ENCODE measurements around the gene LTV1. TPM values are rescaled to one million over a fixed set of nuclear protein-coding genes. Genes with fewer than 3 reads are reported as not detected.
"Not testable (repeated sequence)": the region's sequence is repeated elsewhere in the genome, so short reads cannot be mapped to it uniquely, and the experiment has no call there.

LTV1 gene
- total and polyA plus RNA-seq, 4 donors = 16.5 to 20.3 (median 18.4) TPM

GRCh38 chr6:143856762-143857161, 13.6 kb downstream of the LTV1 start:
- H3K4me3 ChIP-seq (ENCODE audit: low read length in 2 of 2); H3K27me3 ChIP-seq (ENCODE audit: control insufficient read depth in 1 of 2, insufficient read depth in 2 of 2, low read length in 1 of 2); ATAC-seq (ENCODE audit: low FRiP score); DNase-seq; H3K36me3 ChIP-seq (ENCODE audit: control insufficient read depth in 1 of 2, insufficient read depth in 2 of 2, low read length in 1 of 2); H3K4me1 ChIP-seq (ENCODE audit: control insufficient read depth in 1 of 2, insufficient read depth in 2 of 2, low read length in 2 of 2); intact Hi-C loops (cut with DNase I); H3K9me3 ChIP-seq (ENCODE audit: control insufficient read depth, low read length); H3K27ac ChIP-seq (ENCODE audit: low read depth in 1 of 2, low read length in 2 of 2): not testable (repeated sequence)
- 87 to 96% methylated on average over 6 of the region's 6 CpGs for WGBS, 2 donors

- Histone ChIP-seq H3K27me3 (ENCODE audit: control insufficient read depth in 1 of 2, insufficient read depth in 2 of 2, low read length in 1 of 2) (no peaks in the 10 kb centered on the region), H3K4me1 (ENCODE audit: control insufficient read depth in 1 of 2, insufficient read depth in 2 of 2, low read length in 2 of 2) (no peaks in the 10 kb centered on the region), H3K36me3 (ENCODE audit: control insufficient read depth in 1 of 2, insufficient read depth in 2 of 2, low read length in 1 of 2) (peaks cover 3 to 7% of the 10 kb centered on the region in 2 donors), H3K9me3 (ENCODE audit: control insufficient read depth, low read length) (no peaks in the 10 kb centered on the region), H3K27ac (ENCODE audit: low read depth in 1 of 2, low read length in 2 of 2) (no peak overlapping the region), H3K4me3 (ENCODE audit: low read length in 2 of 2) (no peak overlapping the region)
- DNase-seq (no peak), ATAC-seq (ENCODE audit: low FRiP score) (no peak)
- intact Hi-C loops (cut with DNase I) = no loop called here
- 94 to 98% methylated on average over 5 of the region's 5 CpGs for WGBS, 2 donors
Measured at GRCh38 chr6:143857651-143858050, 14.5 kb downstream of the LTV1 start.

- intact Hi-C loops (cut with DNase I) = no loop called here
- Histone ChIP-seq H3K9me3 (ENCODE audit: control insufficient read depth, low read length) (no peaks in the 10 kb centered on the region), H3K4me1 (ENCODE audit: control insufficient read depth in 1 of 2, insufficient read depth in 2 of 2, low read length in 2 of 2) (no peaks in the 10 kb centered on the region), H3K36me3 (ENCODE audit: control insufficient read depth in 1 of 2, insufficient read depth in 2 of 2, low read length in 1 of 2) (peaks cover 4 to 7% of the 10 kb centered on the region in 2 donors), H3K4me3 (ENCODE audit: low read length in 2 of 2) (no peak overlapping the region), H3K27ac (ENCODE audit: low read depth in 1 of 2, low read length in 2 of 2) (no peak overlapping the region), H3K27me3 (ENCODE audit: control insufficient read depth in 1 of 2, insufficient read depth in 2 of 2, low read length in 1 of 2) (no peaks in the 10 kb centered on the region)
- ATAC-seq (ENCODE audit: low FRiP score) = no peak
- no peak for DNase-seq
- WGBS, 2 donors = 96 to 97% methylated on average over 3 of the region's 3 CpGs
Measured at GRCh38 chr6:143859891-143860660, 16.9 kb downstream of the LTV1 start.

- ATAC-seq (ENCODE audit: low FRiP score) (no peak), DNase-seq (no peak)
- Histone ChIP-seq H3K36me3 (ENCODE audit: control insufficient read depth in 1 of 2, insufficient read depth in 2 of 2, low read length in 1 of 2) (peaks cover 5 to 8% of the 10 kb centered on the region in 2 donors), H3K9me3 (ENCODE audit: control insufficient read depth, low read length) (no peaks in the 10 kb centered on the region), H3K4me1 (ENCODE audit: control insufficient read depth in 1 of 2, insufficient read depth in 2 of 2, low read length in 2 of 2) (no peaks in the 10 kb centered on the region), H3K27me3 (ENCODE audit: control insufficient read depth in 1 of 2, insufficient read depth in 2 of 2, low read length in 1 of 2) (no peaks in the 10 kb centered on the region), H3K27ac (ENCODE audit: low read depth in 1 of 2, low read length in 2 of 2) (no peak overlapping the region), H3K4me3 (ENCODE audit: low read length in 2 of 2) (no peak overlapping the region)
- intact Hi-C loops (cut with DNase I) = no loop called here
- 87 to 89% methylated on average over 2 of the region's 2 CpGs for WGBS, 2 donors
Measured at GRCh38 chr6:143863771-143864170, 20.6 kb downstream of the LTV1 start.

GRCh38 chr6:143864234-143864633, 21.1 kb downstream of the LTV1 start, which contains the start of gene ZC2HC1B:
Gene ZC2HC1B (plus strand): TSS chr6:143864474. CDS start chr6:143864540, 66 bp downstream.
- WGBS, 2 donors = 94 to 96% methylated on average over 1 of the region's 1 CpG
- DNase-seq (no peak), ATAC-seq (ENCODE audit: low FRiP score) (no peak)
- Histone ChIP-seq H3K36me3 (ENCODE audit: control insufficient read depth in 1 of 2, insufficient read depth in 2 of 2, low read length in 1 of 2) (peaks cover 5 to 8% of the 10 kb centered on the region in 2 donors), H3K27me3 (ENCODE audit: control insufficient read depth in 1 of 2, insufficient read depth in 2 of 2, low read length in 1 of 2) (no peaks in the 10 kb centered on the region), H3K9me3 (ENCODE audit: control insufficient read depth, low read length) (no peaks in the 10 kb centered on the region), H3K4me1 (ENCODE audit: control insufficient read depth in 1 of 2, insufficient read depth in 2 of 2, low read length in 2 of 2) (no peaks in the 10 kb centered on the region), H3K4me3 (ENCODE audit: low read length in 2 of 2) (no peak within 1 kb of the TSS), H3K27ac (ENCODE audit: low read depth in 1 of 2, low read length in 2 of 2) (no peak within 1 kb of the TSS)
- intact Hi-C loops (cut with DNase I) = no loop called here

- Histone ChIP-seq H3K4me1 (ENCODE audit: control insufficient read depth in 1 of 2, insufficient read depth in 2 of 2, low read length in 2 of 2) (no peaks in the 10 kb centered on the region), H3K36me3 (ENCODE audit: control insufficient read depth in 1 of 2, insufficient read depth in 2 of 2, low read length in 1 of 2) (peaks cover 5 to 6% of the 10 kb centered on the region in 2 donors), H3K27ac (ENCODE audit: low read depth in 1 of 2, low read length in 2 of 2) (no peak overlapping the region), H3K27me3 (ENCODE audit: control insufficient read depth in 1 of 2, insufficient read depth in 2 of 2, low read length in 1 of 2) (no peaks in the 10 kb centered on the region), H3K9me3 (ENCODE audit: control insufficient read depth, low read length) (no peaks in the 10 kb centered on the region), H3K4me3 (ENCODE audit: low read length in 2 of 2) (no peak overlapping the region)
- no peak for ATAC-seq (ENCODE audit: low FRiP score)
- no peak for DNase-seq
- intact Hi-C loops (cut with DNase I) = no loop called here
Measured at GRCh38 chr6:143867236-143867635, 24.1 kb downstream of the LTV1 start.

- DNase-seq; intact Hi-C loops (cut with DNase I); H3K9me3 ChIP-seq (ENCODE audit: control insufficient read depth, low read length); H3K27ac ChIP-seq (ENCODE audit: low read depth in 1 of 2, low read length in 2 of 2); H3K36me3 ChIP-seq (ENCODE audit: control insufficient read depth in 1 of 2, insufficient read depth in 2 of 2, low read length in 1 of 2); ATAC-seq (ENCODE audit: low FRiP score); H3K4me3 ChIP-seq (ENCODE audit: low read length in 2 of 2); H3K27me3 ChIP-seq (ENCODE audit: control insufficient read depth in 1 of 2, insufficient read depth in 2 of 2, low read length in 1 of 2); H3K4me1 ChIP-seq (ENCODE audit: control insufficient read depth in 1 of 2, insufficient read depth in 2 of 2, low read length in 2 of 2): not testable (repeated sequence)
- WGBS, 2 donors = 91 to 96% methylated on average over 3 of the region's 3 CpGs
Measured at GRCh38 chr6:143868808-143869207, 25.7 kb downstream of the LTV1 start.

- ATAC-seq (ENCODE audit: low FRiP score); intact Hi-C loops (cut with DNase I); H3K36me3 ChIP-seq (ENCODE audit: control insufficient read depth in 1 of 2, insufficient read depth in 2 of 2, low read length in 1 of 2); H3K27me3 ChIP-seq (ENCODE audit: control insufficient read depth in 1 of 2, insufficient read depth in 2 of 2, low read length in 1 of 2); H3K4me3 ChIP-seq (ENCODE audit: low read length in 2 of 2); H3K27ac ChIP-seq (ENCODE audit: low read depth in 1 of 2, low read length in 2 of 2); H3K9me3 ChIP-seq (ENCODE audit: control insufficient read depth, low read length); DNase-seq; H3K4me1 ChIP-seq (ENCODE audit: control insufficient read depth in 1 of 2, insufficient read depth in 2 of 2, low read length in 2 of 2): not testable (repeated sequence)
- WGBS, 2 donors = 83 to 98% methylated on average over 1 of the region's 1 CpG
Measured at GRCh38 chr6:143871202-143871730, 28.1 kb downstream of the LTV1 start.

GRCh38 chr6:143872201-143872600, 29.1 kb downstream of the LTV1 start:
- no peak for ATAC-seq (ENCODE audit: low FRiP score)

More at GRCh38 chr6:143872201-143872600, 29.1 kb downstream of the LTV1 start:
- H3K27ac ChIP-seq (ENCODE audit: low read depth in 1 of 2, low read length in 2 of 2) = no peak overlapping the region
- H3K36me3 ChIP-seq (ENCODE audit: control insufficient read depth in 1 of 2, insufficient read depth in 2 of 2, low read length in 1 of 2) = no peaks in the 10 kb centered on the region
- DNase-seq = no peak
- H3K4me3 ChIP-seq (ENCODE audit: low read length in 2 of 2) = no peak overlapping the region
- peaks cover 2% of the 10 kb centered on the region for H3K9me3 ChIP-seq (ENCODE audit: control insufficient read depth, low read length)
- WGBS, 2 donors = 87% methylated on average over 2 of the region's 2 CpGs
- no peaks in the 10 kb centered on the region for H3K4me1 ChIP-seq (ENCODE audit: control insufficient read depth in 1 of 2, insufficient read depth in 2 of 2, low read length in 2 of 2)
- intact Hi-C loops (cut with DNase I) = no loop called here
- H3K27me3 ChIP-seq (ENCODE audit: control insufficient read depth in 1 of 2, insufficient read depth in 2 of 2, low read length in 1 of 2) = no peaks in the 10 kb centered on the region

Measured in aorta (tissue), 5 donors.